BLaER1 (cell line): ENCODE data around the gene ZEB2.

Source experiments
- H3K27ac ChIP-seq: shearing (Covaris generic); formaldehyde crosslinking; 2 replicates; pipeline ENCODE4 v1.8.1; 2022
- H3K27me3 ChIP-seq: shearing (Covaris generic); formaldehyde crosslinking; 2 replicates; pipeline ENCODE4 v1.8.1; 2022
- H3K36me3 ChIP-seq: shearing (Covaris generic); formaldehyde crosslinking; 2 replicates; pipeline ENCODE4 v1.8.1; 2022
- H3K4me1 ChIP-seq: shearing (Covaris generic); formaldehyde crosslinking; 2 replicates; pipeline ENCODE4 v1.8.1; 2022
- H3K4me2 ChIP-seq: shearing (Covaris generic); formaldehyde crosslinking; 2 replicates; pipeline ENCODE4 v1.8.1; 2022
- H3K4me3 ChIP-seq: shearing (Covaris generic); formaldehyde crosslinking; 2 replicates; pipeline ENCODE4 v1.8.1; 2022
- H3K9ac ChIP-seq: shearing (Covaris generic); formaldehyde crosslinking; 2 replicates; pipeline ENCODE4 v1.8.1; 2022
- H3K9me3 ChIP-seq: shearing (Covaris generic); formaldehyde crosslinking; 2 replicates; pipeline ENCODE4 v1.8.1; 2022
- H4K20me1 ChIP-seq: shearing (Covaris generic); formaldehyde crosslinking; 2 replicates; pipeline ENCODE4 v1.8.1; 2022
- Cebpa-rat ChIP-seq: shearing (Covaris generic); IDR thresholded peaks from 2 replicates; pipeline ENCODE4 v1.8.1; 2022

ZEB2 gene

GRCh38 chr2:144356402-144356801, 163.5 kb downstream of the ZEB2 start:
- H3K9me3 ChIP-seq, result no peaks in the 10 kb centered on the region
- H3K4me1 ChIP-seq, result no peaks in the 10 kb centered on the region
- H3K36me3 ChIP-seq, result no peaks in the 10 kb centered on the region
- no peak overlapping the region for H3K4me2 ChIP-seq
- no peak for TF ChIP-seq Cebpa-rat
- no peaks in the 10 kb centered on the region for H3K27me3 ChIP-seq
- H3K27ac ChIP-seq, result no peak overlapping the region
- H3K9ac ChIP-seq, result no peak overlapping the region
- no peaks in the 10 kb centered on the region for H4K20me1 ChIP-seq
- no peak overlapping the region for H3K4me3 ChIP-seq

- H3K36me3 ChIP-seq, result no peaks in the 10 kb centered on the region
- H3K27ac ChIP-seq, result no peak overlapping the region
- H3K4me1 ChIP-seq, result no peaks in the 10 kb centered on the region
These were observed 165.0 kb downstream of the ZEB2 start for GRCh38 chr2:144354953-144355352.

GRCh38 chr2:144351687-144352086, 168.2 kb downstream of the ZEB2 start:
- Histone ChIP-seq H3K4me1 (no peaks in the 10 kb centered on the region), H4K20me1 (no peaks in the 10 kb centered on the region), H3K4me3 (no peak overlapping the region), H3K27me3 (no peaks in the 10 kb centered on the region), H3K9me3 (no peaks in the 10 kb centered on the region), H3K9ac (no peak overlapping the region), H3K4me2 (no peak overlapping the region), H3K27ac (no peak overlapping the region), H3K36me3 (no peaks in the 10 kb centered on the region)
- no peak for TF ChIP-seq Cebpa-rat

More at GRCh38 chr2:144354953-144355352, 165.0 kb downstream of the ZEB2 start:
- H3K4me2 ChIP-seq, result no peak overlapping the region
- no peak for TF ChIP-seq Cebpa-rat
- H3K4me3 ChIP-seq, result no peak overlapping the region
- no peaks in the 10 kb centered on the region for H3K9me3 ChIP-seq
- H4K20me1 ChIP-seq, result no peaks in the 10 kb centered on the region
- H3K27me3 ChIP-seq, result no peaks in the 10 kb centered on the region
- H3K9ac ChIP-seq, result no peak overlapping the region

GRCh38 chr2:144350151-144350802, 169.6 kb downstream of the ZEB2 start:
- no peaks in the 10 kb centered on the region for H3K36me3 ChIP-seq
- no peaks in the 10 kb centered on the region for H3K9me3 ChIP-seq
- H3K27me3 ChIP-seq, result no peaks in the 10 kb centered on the region
- no peak overlapping the region for H3K27ac ChIP-seq
- H3K4me3 ChIP-seq, result no peak overlapping the region
- no peaks in the 10 kb centered on the region for H4K20me1 ChIP-seq
- no peaks in the 10 kb centered on the region for H3K4me1 ChIP-seq
- TF ChIP-seq Cebpa-rat, result no peak
- H3K4me2 ChIP-seq, result no peak overlapping the region
- H3K9ac ChIP-seq, result no peak overlapping the region

GRCh38 chr2:144349674-144350073, 170.2 kb downstream of the ZEB2 start:
- Histone ChIP-seq H4K20me1 (no peaks in the 10 kb centered on the region), H3K4me2 (no peak overlapping the region), H3K4me3 (no peak overlapping the region), H3K4me1 (no peaks in the 10 kb centered on the region), H3K9ac (no peak overlapping the region), H3K27me3 (no peaks in the 10 kb centered on the region), H3K9me3 (no peaks in the 10 kb centered on the region), H3K36me3 (no peaks in the 10 kb centered on the region), H3K27ac (no peak overlapping the region)
- no peak for TF ChIP-seq Cebpa-rat

GRCh38 chr2:144348846-144349245, 171.1 kb downstream of the ZEB2 start:
- H3K27ac ChIP-seq, result no peak overlapping the region
- no peaks in the 10 kb centered on the region for H3K4me1 ChIP-seq
- H3K9ac ChIP-seq, result no peak overlapping the region
- no peaks in the 10 kb centered on the region for H3K9me3 ChIP-seq
- no peaks in the 10 kb centered on the region for H3K27me3 ChIP-seq
- H4K20me1 ChIP-seq, result no peaks in the 10 kb centered on the region
- no peak for TF ChIP-seq Cebpa-rat
- no peak overlapping the region for H3K4me3 ChIP-seq
- no peaks in the 10 kb centered on the region for H3K36me3 ChIP-seq
- no peak overlapping the region for H3K4me2 ChIP-seq

- no peak for TF ChIP-seq Cebpa-rat
- H3K27me3 ChIP-seq, result no peaks in the 10 kb centered on the region
- H4K20me1 ChIP-seq, result no peaks in the 10 kb centered on the region
- H3K27ac ChIP-seq, result no peak overlapping the region
- no peaks in the 10 kb centered on the region for H3K36me3 ChIP-seq
- no peak overlapping the region for H3K9ac ChIP-seq
- no peaks in the 10 kb centered on the region for H3K4me1 ChIP-seq
- H3K4me2 ChIP-seq, result no peak overlapping the region
- H3K4me3 ChIP-seq, result no peak overlapping the region
- no peaks in the 10 kb centered on the region for H3K9me3 ChIP-seq
These were observed 173.7 kb downstream of the ZEB2 start for GRCh38 chr2:144346229-144346628.

GRCh38 chr2:144343145-144343544, 176.8 kb downstream of the ZEB2 start:
- Histone ChIP-seq H3K4me2 (no peak overlapping the region), H3K4me1 (no peaks in the 10 kb centered on the region), H3K9ac (no peak overlapping the region), H4K20me1 (no peaks in the 10 kb centered on the region), H3K9me3 (no peaks in the 10 kb centered on the region), H3K4me3 (no peak overlapping the region), H3K27ac (no peak overlapping the region), H3K36me3 (no peaks in the 10 kb centered on the region), H3K27me3 (no peaks in the 10 kb centered on the region)
- no peak for TF ChIP-seq Cebpa-rat

- no peaks in the 10 kb centered on the region for H4K20me1 ChIP-seq
- H3K4me3 ChIP-seq, result no peak overlapping the region
- no peak for TF ChIP-seq Cebpa-rat
- H3K9ac ChIP-seq, result no peak overlapping the region
- H3K36me3 ChIP-seq, result no peaks in the 10 kb centered on the region
- no peaks in the 10 kb centered on the region for H3K27me3 ChIP-seq
- H3K27ac ChIP-seq, result no peak overlapping the region
- H3K4me1 ChIP-seq, result no peaks in the 10 kb centered on the region
- H3K4me2 ChIP-seq, result no peak overlapping the region
- no peaks in the 10 kb centered on the region for H3K9me3 ChIP-seq
These were observed 178.4 kb downstream of the ZEB2 start for GRCh38 chr2:144341538-144341937.

- H4K20me1 ChIP-seq, result no peaks in the 10 kb centered on the region
- no peaks in the 10 kb centered on the region for H3K36me3 ChIP-seq
- no peak overlapping the region for H3K9ac ChIP-seq
- H3K4me1 ChIP-seq, result no peaks in the 10 kb centered on the region
- H3K4me2 ChIP-seq, result no peak overlapping the region
- no peaks in the 10 kb centered on the region for H3K9me3 ChIP-seq
- H3K27me3 ChIP-seq, result no peaks in the 10 kb centered on the region
- no peak overlapping the region for H3K27ac ChIP-seq
- TF ChIP-seq Cebpa-rat, result no peak
- H3K4me3 ChIP-seq, result no peak overlapping the region
These were observed 180.9 kb downstream of the ZEB2 start for GRCh38 chr2:144339048-144339447.

- H3K4me1 ChIP-seq, result peaks cover 21% of the 10 kb centered on the region
- TF ChIP-seq Cebpa-rat, result no peak
- no peak overlapping the region for H3K9ac ChIP-seq
- no peaks in the 10 kb centered on the region for H3K36me3 ChIP-seq
- H4K20me1 ChIP-seq, result no peaks in the 10 kb centered on the region
- H3K4me2 ChIP-seq, result no peak overlapping the region
- no peaks in the 10 kb centered on the region for H3K9me3 ChIP-seq
- no peak overlapping the region for H3K4me3 ChIP-seq
- H3K27ac ChIP-seq, result no peak overlapping the region
- H3K27me3 ChIP-seq, result no peaks in the 10 kb centered on the region
These were observed 185.4 kb downstream of the ZEB2 start for GRCh38 chr2:144334551-144334950.
